ENCODE results near the gene METTL9.

Gene METTL9

GRCh38 chr16:21608639-21609328, 9.4 kb downstream of the METTL9 start:
- Histone ChIP-seq H3K4me3 (ENCODE audit: insufficient read depth, low read depth, low read length) (no peak overlapping the region), H3K36me3 (ENCODE audit: control insufficient read depth, insufficient read depth, low read length) (no peaks in the 10 kb centered on the region), H3K27ac (ENCODE audit: insufficient read depth, low read depth, low read length, poor library complexity, severe bottlenecking) (no peak overlapping the region), H3K27me3 (ENCODE audit: control insufficient read depth, insufficient read depth, low read length, poor library complexity, severe bottlenecking) (no peaks in the 10 kb centered on the region), H3K9me3 (ENCODE audit: control insufficient read depth, low read length) (no peaks in the 10 kb centered on the region), H3K4me1 (ENCODE audit: control insufficient read depth, insufficient read depth, low read length) (peaks cover 15% of the 10 kb centered on the region)
- WGBS, 2 experiments, result 89 to 96% methylated on average over 3 of the region's 3 CpGs

GRCh38 chr16:21610006-21610544, 10.7 kb downstream of the METTL9 start:
- peaks cover 15% of the 10 kb centered on the region for H3K4me1 ChIP-seq (ENCODE audit: control insufficient read depth, insufficient read depth, low read length)
- no peak overlapping the region for H3K27ac ChIP-seq (ENCODE audit: insufficient read depth, low read depth, low read length, poor library complexity, severe bottlenecking)

GRCh38 chr16:21610766-21611165, 11.4 kb downstream of the METTL9 start:
- Histone ChIP-seq H3K4me3 (ENCODE audit: insufficient read depth, low read depth, low read length) (no peak overlapping the region), H3K27me3 (ENCODE audit: control insufficient read depth, insufficient read depth, low read length, poor library complexity, severe bottlenecking) (no peaks in the 10 kb centered on the region), H3K4me1 (ENCODE audit: control insufficient read depth, insufficient read depth, low read length) (peaks cover 15% of the 10 kb centered on the region), H3K9me3 (ENCODE audit: control insufficient read depth, low read length) (no peaks in the 10 kb centered on the region), H3K36me3 (ENCODE audit: control insufficient read depth, insufficient read depth, low read length) (no peaks in the 10 kb centered on the region), H3K27ac (ENCODE audit: insufficient read depth, low read depth, low read length, poor library complexity, severe bottlenecking) (no peak overlapping the region)
- WGBS, 2 experiments, result 88 to 100% methylated on average over 2 of the region's 2 CpGs

More at GRCh38 chr16:21610006-21610544, 10.7 kb downstream of the METTL9 start:
- 65 to 69% methylated on average over 3 of the region's 3 CpGs for WGBS, 2 experiments
- Histone ChIP-seq H3K27me3 (ENCODE audit: control insufficient read depth, insufficient read depth, low read length, poor library complexity, severe bottlenecking) (no peaks in the 10 kb centered on the region), H3K4me3 (ENCODE audit: insufficient read depth, low read depth, low read length) (no peak overlapping the region), H3K9me3 (ENCODE audit: control insufficient read depth, low read length) (no peaks in the 10 kb centered on the region), H3K36me3 (ENCODE audit: control insufficient read depth, insufficient read depth, low read length) (no peaks in the 10 kb centered on the region)

GRCh38 chr16:21611198-21611555, 11.8 kb downstream of the METTL9 start:
- no peaks in the 10 kb centered on the region for H3K27me3 ChIP-seq (ENCODE audit: control insufficient read depth, insufficient read depth, low read length, poor library complexity, severe bottlenecking)
- WGBS, 2 experiments, result 86 to 89% methylated on average over 4 of the region's 4 CpGs
- H3K36me3 ChIP-seq (ENCODE audit: control insufficient read depth, insufficient read depth, low read length), result no peaks in the 10 kb centered on the region
- no peaks in the 10 kb centered on the region for H3K9me3 ChIP-seq (ENCODE audit: control insufficient read depth, low read length)
- H3K4me3 ChIP-seq (ENCODE audit: insufficient read depth, low read depth, low read length), result no peak overlapping the region
- H3K4me1 ChIP-seq (ENCODE audit: control insufficient read depth, insufficient read depth, low read length), result peaks cover 15% of the 10 kb centered on the region
- no peak overlapping the region for H3K27ac ChIP-seq (ENCODE audit: insufficient read depth, low read depth, low read length, poor library complexity, severe bottlenecking)

- WGBS, 2 experiments, result 74 to 81% methylated on average over 7 of the region's 7 CpGs
- Histone ChIP-seq H3K27me3 (ENCODE audit: control insufficient read depth, insufficient read depth, low read length, poor library complexity, severe bottlenecking) (no peaks in the 10 kb centered on the region), H3K27ac (ENCODE audit: insufficient read depth, low read depth, low read length, poor library complexity, severe bottlenecking) (no peak overlapping the region), H3K36me3 (ENCODE audit: control insufficient read depth, insufficient read depth, low read length) (no peaks in the 10 kb centered on the region), H3K9me3 (ENCODE audit: control insufficient read depth, low read length) (no peaks in the 10 kb centered on the region), H3K4me1 (ENCODE audit: control insufficient read depth, insufficient read depth, low read length) (peaks cover 15% of the 10 kb centered on the region), H3K4me3 (ENCODE audit: insufficient read depth, low read depth, low read length) (no peak overlapping the region)
Observed at GRCh38 chr16:21611556-21612384, 12.4 kb downstream of the METTL9 start.

- 95 to 97% methylated on average over 4 of the region's 4 CpGs for WGBS, 2 experiments
- Histone ChIP-seq H3K27ac (ENCODE audit: insufficient read depth, low read depth, low read length, poor library complexity, severe bottlenecking) (no peak overlapping the region), H3K36me3 (ENCODE audit: control insufficient read depth, insufficient read depth, low read length) (no peaks in the 10 kb centered on the region), H3K27me3 (ENCODE audit: control insufficient read depth, insufficient read depth, low read length, poor library complexity, severe bottlenecking) (no peaks in the 10 kb centered on the region), H3K4me3 (ENCODE audit: insufficient read depth, low read depth, low read length) (no peak overlapping the region), H3K9me3 (ENCODE audit: control insufficient read depth, low read length) (no peaks in the 10 kb centered on the region), H3K4me1 (ENCODE audit: control insufficient read depth, insufficient read depth, low read length) (peaks cover 15% of the 10 kb centered on the region)
Observed at GRCh38 chr16:21613361-21613760, 14.0 kb downstream of the METTL9 start.

GRCh38 chr16:21613781-21614180, 14.4 kb downstream of the METTL9 start:
- Histone ChIP-seq H3K4me1 (ENCODE audit: control insufficient read depth, insufficient read depth, low read length) (peaks cover 15% of the 10 kb centered on the region), H3K27me3 (ENCODE audit: control insufficient read depth, insufficient read depth, low read length, poor library complexity, severe bottlenecking) (no peaks in the 10 kb centered on the region), H3K4me3 (ENCODE audit: insufficient read depth, low read depth, low read length) (no peak overlapping the region), H3K36me3 (ENCODE audit: control insufficient read depth, insufficient read depth, low read length) (no peaks in the 10 kb centered on the region), H3K27ac (ENCODE audit: insufficient read depth, low read depth, low read length, poor library complexity, severe bottlenecking) (no peak overlapping the region), H3K9me3 (ENCODE audit: control insufficient read depth, low read length) (no peaks in the 10 kb centered on the region)
- WGBS, 2 experiments, result 95% methylated on average over 1 to 2 of the region's 2 CpGs

GRCh38 chr16:21614896-21615295, 15.5 kb downstream of the METTL9 start:
- H3K9me3 ChIP-seq (ENCODE audit: control insufficient read depth, low read length), result no peaks in the 10 kb centered on the region
- no peak overlapping the region for H3K27ac ChIP-seq (ENCODE audit: insufficient read depth, low read depth, low read length, poor library complexity, severe bottlenecking)
- no peak overlapping the region for H3K4me3 ChIP-seq (ENCODE audit: insufficient read depth, low read depth, low read length)
- peaks cover 8% of the 10 kb centered on the region for H3K4me1 ChIP-seq (ENCODE audit: control insufficient read depth, insufficient read depth, low read length)
- no peaks in the 10 kb centered on the region for H3K36me3 ChIP-seq (ENCODE audit: control insufficient read depth, insufficient read depth, low read length)
- 91 to 96% methylated on average over 3 of the region's 3 CpGs for WGBS, 2 experiments
- no peaks in the 10 kb centered on the region for H3K27me3 ChIP-seq (ENCODE audit: control insufficient read depth, insufficient read depth, low read length, poor library complexity, severe bottlenecking)

- H3K9me3 ChIP-seq (ENCODE audit: control insufficient read depth, low read length), result no peaks in the 10 kb centered on the region
- H3K27ac ChIP-seq (ENCODE audit: insufficient read depth, low read depth, low read length, poor library complexity, severe bottlenecking), result no peak overlapping the region
- H3K27me3 ChIP-seq (ENCODE audit: control insufficient read depth, insufficient read depth, low read length, poor library complexity, severe bottlenecking), result no peaks in the 10 kb centered on the region
- H3K36me3 ChIP-seq (ENCODE audit: control insufficient read depth, insufficient read depth, low read length), result no peaks in the 10 kb centered on the region
- 98 to 99% methylated on average over 3 of the region's 3 CpGs for WGBS, 2 experiments
- no peak overlapping the region for H3K4me3 ChIP-seq (ENCODE audit: insufficient read depth, low read depth, low read length)
- no peaks in the 10 kb centered on the region for H3K4me1 ChIP-seq (ENCODE audit: control insufficient read depth, insufficient read depth, low read length)
Observed at GRCh38 chr16:21617607-21618006, 18.2 kb downstream of the METTL9 start.

GRCh38 chr16:21618281-21618680, 18.9 kb downstream of the METTL9 start:
- Histone ChIP-seq H3K4me3 (ENCODE audit: insufficient read depth, low read depth, low read length) (no peak overlapping the region), H3K4me1 (ENCODE audit: control insufficient read depth, insufficient read depth, low read length) (no peaks in the 10 kb centered on the region), H3K36me3 (ENCODE audit: control insufficient read depth, insufficient read depth, low read length) (peaks cover 3% of the 10 kb centered on the region), H3K9me3 (ENCODE audit: control insufficient read depth, low read length) (no peaks in the 10 kb centered on the region), H3K27me3 (ENCODE audit: control insufficient read depth, insufficient read depth, low read length, poor library complexity, severe bottlenecking) (no peaks in the 10 kb centered on the region), H3K27ac (ENCODE audit: insufficient read depth, low read depth, low read length, poor library complexity, severe bottlenecking) (no peak overlapping the region)
- WGBS, 2 experiments, result 90 to 96% methylated on average over 5 of the region's 5 CpGs
